ENCODE measurements around the gene C2CD5.

C2CD5 gene

GRCh38 chr12:22407397-22407796 is 136.9 kb downstream of the C2CD5 start:
- no peak for TF ChIP-seq GATA1 (IDR thresholded peaks at IDR 0.05; ENCODE audit: low read depth, low read length)
- TF ChIP-seq POLR2A (IDR thresholded peaks at IDR 0.05; ENCODE audit: low read length): no peak
- DNase-seq: no peak

GRCh38 chr12:22406627-22407026 is 137.7 kb downstream of the C2CD5 start:
- DNase-seq: no peak
- no peak for TF ChIP-seq POLR2A (IDR thresholded peaks at IDR 0.05; ENCODE audit: low read length)
- no peak for TF ChIP-seq GATA1 (IDR thresholded peaks at IDR 0.05; ENCODE audit: low read depth, low read length)

- no peak for DNase-seq
- TF ChIP-seq GATA1 (IDR thresholded peaks at IDR 0.05; ENCODE audit: low read depth, low read length) (no peak), POLR2A (IDR thresholded peaks at IDR 0.05; ENCODE audit: low read length) (no peak)
Measured at GRCh38 chr12:22399464-22400180, 144.7 kb downstream of the C2CD5 start.
